T-helper 1 cell treated with Interleukin-12 subunit alpha and Interleukin-12 subunit beta and Interleukin-4 antibody, amounts not matched to agents 30 μg/mL and 1 μg/mL, for 36 hours (primary cell): ENCODE results near the gene FMN1.

ENCODE experiments used
- H3K27ac Mint-ChIP-seq: one replicate; pipeline ENCODE4 v1.8.0; 2021; ENCODE audit warnings: mild to moderate bottlenecking, mixed read lengths
- H3K27me3 Mint-ChIP-seq: one replicate; pipeline ENCODE4 v1.8.0; 2021; ENCODE audit warnings: low read depth, mixed read lengths
- H3K36me3 Mint-ChIP-seq: one replicate; pipeline ENCODE4 v1.8.0; 2021; ENCODE audit warnings: low read depth, mixed read lengths
- H3K4me1 Mint-ChIP-seq: one replicate; pipeline ENCODE4 v1.8.0; 2021; ENCODE audit warnings: low read depth, mixed read lengths
- H3K4me3 Mint-ChIP-seq: one replicate; pipeline ENCODE4 v1.8.0; 2021; ENCODE audit warnings: mild to moderate bottlenecking, moderate library complexity, mixed read lengths
- H3K9me3 Mint-ChIP-seq: one replicate; pipeline ENCODE4 v1.8.0; 2021; ENCODE audit warnings: mixed read lengths

FMN1 gene

DNA sequence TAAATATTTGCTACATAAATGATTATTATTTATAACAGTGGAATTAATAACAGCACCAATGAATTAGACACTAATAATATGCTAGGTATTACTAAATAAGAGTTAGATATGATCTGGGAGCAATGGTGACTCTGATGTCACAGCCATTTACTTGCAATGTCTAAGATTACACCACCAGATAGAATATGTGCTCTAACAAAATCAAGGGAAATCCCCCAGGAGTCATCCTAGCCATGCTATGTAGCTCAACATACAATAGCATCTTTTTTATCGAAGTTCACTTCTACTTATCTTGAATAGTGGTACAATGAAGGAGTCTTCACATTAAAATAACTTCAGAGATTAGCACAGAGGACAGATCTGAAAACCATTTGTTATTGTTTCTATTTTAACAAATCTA lies 154.0 kb downstream of the FMN1 start:
- H3K27me3 Mint-ChIP-seq: peaks cover 4% of the 10 kb centered on the region
- no peaks in the 10 kb centered on the region for H3K36me3 Mint-ChIP-seq
- H3K9me3 Mint-ChIP-seq: peaks cover 6% of the 10 kb centered on the region
- H3K4me1 Mint-ChIP-seq: no peaks in the 10 kb centered on the region
- H3K4me3 Mint-ChIP-seq: no peak overlapping the region
- H3K27ac Mint-ChIP-seq: no peak overlapping the region

DNA sequence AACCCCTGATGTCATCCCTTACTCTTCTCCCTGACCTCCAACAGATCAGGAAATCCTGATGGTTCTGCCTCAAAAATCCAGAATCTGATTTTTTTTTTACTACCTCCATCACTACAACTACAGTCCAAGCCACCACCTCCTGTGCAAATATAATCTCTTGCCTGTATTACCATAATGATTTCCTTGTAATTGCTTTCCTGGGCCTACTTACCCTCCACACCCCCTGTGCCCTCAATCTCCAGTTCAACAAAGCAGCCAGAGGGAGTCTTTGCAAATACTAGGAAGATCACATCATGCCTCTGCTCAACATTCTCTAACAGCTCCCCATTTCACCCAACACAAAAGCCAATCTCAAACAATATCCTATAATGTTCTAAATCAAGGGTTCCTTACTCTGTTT lies 159.9 kb downstream of the FMN1 start:
- H3K36me3 Mint-ChIP-seq: no peaks in the 10 kb centered on the region
- H3K27ac Mint-ChIP-seq: no peak overlapping the region
- no peaks in the 10 kb centered on the region for H3K4me1 Mint-ChIP-seq
- no peaks in the 10 kb centered on the region for H3K27me3 Mint-ChIP-seq
- H3K4me3 Mint-ChIP-seq: no peak overlapping the region
- no peaks in the 10 kb centered on the region for H3K9me3 Mint-ChIP-seq

DNA sequence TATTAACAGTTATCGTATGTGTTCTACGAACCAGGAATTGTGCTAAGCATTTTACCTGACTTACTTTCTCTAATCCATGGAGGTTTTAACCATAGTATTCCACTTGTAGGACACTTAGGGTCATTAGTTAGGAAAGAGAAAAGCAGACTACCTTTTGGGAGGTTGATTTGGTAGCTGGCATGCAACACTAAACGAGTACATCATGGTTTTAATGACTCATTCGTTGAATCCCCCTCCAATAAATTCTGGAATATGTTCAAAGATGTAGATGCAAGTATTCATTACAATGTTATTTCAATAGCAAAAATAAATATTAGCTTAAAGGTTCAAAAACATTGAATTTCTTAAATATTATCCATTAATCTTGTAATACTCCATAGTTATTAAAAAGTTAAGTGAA lies 162.5 kb downstream of the FMN1 start:
- H3K9me3 Mint-ChIP-seq: no peaks in the 10 kb centered on the region
- peaks cover 3% of the 10 kb centered on the region for H3K27me3 Mint-ChIP-seq
- no peaks in the 10 kb centered on the region for H3K4me1 Mint-ChIP-seq
- H3K27ac Mint-ChIP-seq: no peak overlapping the region
- H3K4me3 Mint-ChIP-seq: no peak overlapping the region
- H3K36me3 Mint-ChIP-seq: no peaks in the 10 kb centered on the region

DNA sequence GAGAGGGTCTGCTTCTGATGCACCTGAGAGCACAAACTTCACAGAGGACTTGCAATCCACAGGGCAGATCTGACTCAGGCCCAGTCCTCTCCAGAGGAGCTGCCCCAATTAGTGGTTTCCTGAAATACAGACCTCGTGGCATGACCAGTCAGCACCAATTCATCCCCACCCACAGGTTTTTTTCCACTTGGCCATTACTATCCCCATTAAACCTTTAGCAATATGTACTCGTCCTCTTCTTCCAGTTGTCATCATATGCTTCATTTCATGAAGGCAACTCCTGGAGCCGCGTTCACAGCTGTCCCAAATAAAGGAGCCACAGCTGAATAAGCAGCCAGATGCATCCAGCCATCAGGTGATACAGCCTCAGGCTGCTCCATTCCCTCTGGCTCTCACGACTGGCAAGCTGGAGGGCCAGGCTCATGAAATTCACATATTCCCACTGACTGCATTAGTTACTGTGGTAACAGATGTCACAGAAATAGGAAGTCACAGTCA lies 163.1 kb downstream of the FMN1 start:
- Mint-ChIP-seq H3K27me3 (peaks cover 3% of the 10 kb centered on the region), H3K27ac (no peak overlapping the region), H3K4me3 (no peak overlapping the region), H3K9me3 (no peaks in the 10 kb centered on the region), H3K4me1 (no peaks in the 10 kb centered on the region), H3K36me3 (no peaks in the 10 kb centered on the region)

DNA sequence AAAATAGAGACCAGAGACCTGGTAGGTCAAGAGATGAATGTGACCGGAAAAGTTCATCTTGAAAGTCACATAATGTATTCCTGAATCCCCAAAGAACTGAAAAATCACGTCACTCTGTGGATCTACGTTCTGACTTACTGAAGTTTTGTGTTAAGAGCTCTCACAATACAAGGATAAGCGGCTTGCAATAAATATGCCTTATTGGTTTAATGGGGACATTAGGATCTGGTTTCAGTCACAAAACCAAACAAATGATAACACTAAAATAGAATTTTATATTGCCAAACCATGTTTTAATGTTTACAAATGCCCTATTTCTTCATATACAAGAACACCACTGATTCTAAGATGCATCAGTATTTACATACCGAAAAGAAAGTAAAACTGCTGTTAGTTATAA lies 164.2 kb downstream of the FMN1 start:
- Mint-ChIP-seq H3K9me3 (no peaks in the 10 kb centered on the region), H3K36me3 (no peaks in the 10 kb centered on the region), H3K27me3 (peaks cover 3% of the 10 kb centered on the region), H3K4me3 (no peak overlapping the region), H3K4me1 (no peaks in the 10 kb centered on the region), H3K27ac (no peak overlapping the region)

DNA sequence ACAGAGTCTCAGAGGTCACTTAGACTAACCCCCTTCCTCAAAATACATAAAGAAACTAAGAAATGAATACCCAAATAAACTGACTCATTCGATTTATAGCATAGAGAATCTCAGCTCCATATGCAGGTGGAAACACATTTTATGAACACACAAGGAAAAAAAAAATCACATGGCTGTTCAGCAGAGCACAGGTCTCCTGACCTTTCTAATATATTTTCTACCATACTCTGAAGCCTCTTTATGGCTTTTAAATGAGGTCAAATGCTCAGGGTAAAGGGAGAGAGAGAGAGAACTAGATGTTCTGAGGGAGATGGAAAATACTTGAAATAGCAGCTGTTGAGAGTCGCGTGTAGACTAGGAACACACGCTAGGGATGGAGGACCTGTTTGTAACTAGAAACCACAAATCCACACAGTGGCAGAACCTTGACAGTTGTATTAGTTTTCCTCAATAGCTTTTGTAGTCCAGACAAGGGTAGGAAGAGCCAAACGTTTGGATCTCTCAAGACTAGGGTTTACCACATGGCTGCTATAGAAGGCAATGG lies 165.3 kb downstream of the FMN1 start:
- Mint-ChIP-seq H3K27ac (no peak overlapping the region), H3K27me3 (peaks cover 3% of the 10 kb centered on the region), H3K36me3 (no peaks in the 10 kb centered on the region), H3K4me1 (no peaks in the 10 kb centered on the region), H3K9me3 (no peaks in the 10 kb centered on the region), H3K4me3 (no peak overlapping the region)

DNA sequence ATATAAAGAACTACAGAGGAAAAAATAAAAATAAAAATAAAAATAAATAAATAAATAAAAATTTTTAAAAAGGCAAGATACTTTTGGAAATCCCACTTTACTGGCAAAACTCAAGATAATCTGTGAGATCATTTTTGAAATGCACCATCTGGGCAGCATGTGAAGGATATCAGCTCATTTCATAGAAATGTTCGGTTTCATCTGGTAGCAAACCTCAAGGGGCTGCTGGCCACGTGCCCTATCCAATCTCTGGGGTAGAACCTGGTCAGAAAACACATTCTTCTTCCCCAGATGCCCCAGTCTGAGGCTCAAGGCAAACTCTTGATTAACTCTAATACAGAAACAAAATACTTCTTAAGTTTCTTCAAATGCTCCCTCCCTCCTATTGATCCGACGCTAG lies 166.0 kb downstream of the FMN1 start:
- no peaks in the 10 kb centered on the region for H3K9me3 Mint-ChIP-seq
- no peaks in the 10 kb centered on the region for H3K4me1 Mint-ChIP-seq
- no peak overlapping the region for H3K4me3 Mint-ChIP-seq
- H3K27ac Mint-ChIP-seq: no peak overlapping the region
- peaks cover 3% of the 10 kb centered on the region for H3K27me3 Mint-ChIP-seq
- H3K36me3 Mint-ChIP-seq: no peaks in the 10 kb centered on the region

DNA sequence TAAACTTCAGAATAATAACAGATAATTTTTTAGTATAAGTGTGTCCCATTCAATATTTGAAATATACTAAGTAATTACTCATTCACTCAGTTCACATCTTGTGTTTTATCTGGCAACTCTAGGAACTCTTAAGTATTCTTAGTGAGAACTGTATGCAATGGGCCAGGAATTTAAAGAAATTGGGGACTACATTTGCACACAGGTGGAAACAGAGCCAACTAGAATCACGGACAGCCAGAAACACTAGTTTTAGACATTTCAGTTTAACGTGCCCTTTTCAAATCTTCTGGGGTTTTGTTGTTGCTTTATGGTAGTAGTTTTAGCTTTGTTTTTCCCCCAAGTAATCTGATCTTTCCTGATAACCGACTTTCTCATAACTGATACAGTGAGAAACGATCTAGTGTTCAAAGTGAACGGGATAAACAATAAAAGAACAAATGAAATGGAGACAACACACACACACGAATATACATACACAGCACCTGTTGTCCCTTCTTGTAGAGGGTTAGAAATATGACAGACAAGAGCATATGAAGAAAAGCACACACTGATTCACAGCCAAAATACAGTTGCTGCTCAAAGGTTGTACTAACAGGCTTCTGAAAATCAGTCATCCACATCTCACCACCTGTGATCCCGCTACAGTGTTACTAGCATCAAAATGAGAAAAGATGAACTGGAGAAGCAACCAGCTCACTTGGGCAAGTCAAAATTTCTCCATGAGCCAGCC lies 167.0 kb downstream of the FMN1 start:
- Mint-ChIP-seq H3K27ac (no peak overlapping the region), H3K4me3 (no peak overlapping the region), H3K36me3 (no peaks in the 10 kb centered on the region), H3K9me3 (no peaks in the 10 kb centered on the region), H3K4me1 (no peaks in the 10 kb centered on the region), H3K27me3 (peaks cover 3% of the 10 kb centered on the region)

DNA sequence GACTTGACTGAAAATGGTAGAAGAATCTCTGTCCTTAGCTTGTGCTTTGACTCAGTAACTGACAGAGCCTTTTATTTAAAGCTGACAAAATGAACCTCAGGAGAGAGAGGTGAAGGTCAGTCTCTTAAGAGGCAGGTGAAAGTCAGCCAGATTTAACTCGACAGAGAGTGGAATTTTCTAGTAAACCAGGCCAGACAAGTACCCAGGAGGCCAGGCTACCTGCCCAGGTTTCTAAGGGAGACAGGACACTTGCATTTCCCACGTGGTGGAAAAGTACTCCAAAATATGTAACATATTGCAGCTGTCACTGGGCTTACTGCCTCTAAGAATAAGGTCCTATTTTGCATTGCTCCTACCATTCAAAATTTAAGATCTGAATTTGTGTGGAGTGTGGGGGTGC lies 167.9 kb downstream of the FMN1 start:
- H3K27me3 Mint-ChIP-seq: peaks cover 3% of the 10 kb centered on the region
- H3K36me3 Mint-ChIP-seq: no peaks in the 10 kb centered on the region
- H3K4me3 Mint-ChIP-seq: no peak overlapping the region
- H3K4me1 Mint-ChIP-seq: no peaks in the 10 kb centered on the region
- H3K9me3 Mint-ChIP-seq: no peaks in the 10 kb centered on the region
- H3K27ac Mint-ChIP-seq: no peak overlapping the region

DNA sequence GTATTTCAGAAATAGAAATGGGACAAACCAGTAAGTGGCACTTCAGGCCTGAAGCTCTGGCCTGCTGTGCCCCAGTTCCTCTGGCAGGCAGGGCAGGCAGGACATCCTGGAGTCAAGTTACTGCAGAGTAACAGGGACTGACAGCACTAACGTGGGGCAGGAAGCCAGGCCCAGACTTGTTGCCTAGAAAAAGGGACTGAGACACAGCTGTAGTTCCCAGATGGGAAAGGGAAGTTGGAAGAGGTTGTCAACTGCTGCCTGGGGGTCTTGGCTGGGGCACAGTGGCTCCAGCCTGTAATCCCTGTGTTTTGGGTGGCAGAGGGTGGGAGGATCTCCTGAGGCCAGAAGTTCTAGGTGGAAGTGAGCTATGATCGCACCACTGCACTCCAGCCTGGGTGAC lies 171.9 kb downstream of the FMN1 start:
- no peaks in the 10 kb centered on the region for H3K4me1 Mint-ChIP-seq
- no peak overlapping the region for H3K4me3 Mint-ChIP-seq
- no peaks in the 10 kb centered on the region for H3K36me3 Mint-ChIP-seq
- no peaks in the 10 kb centered on the region for H3K27me3 Mint-ChIP-seq
- H3K9me3 Mint-ChIP-seq: no peaks in the 10 kb centered on the region
- no peak overlapping the region for H3K27ac Mint-ChIP-seq

DNA sequence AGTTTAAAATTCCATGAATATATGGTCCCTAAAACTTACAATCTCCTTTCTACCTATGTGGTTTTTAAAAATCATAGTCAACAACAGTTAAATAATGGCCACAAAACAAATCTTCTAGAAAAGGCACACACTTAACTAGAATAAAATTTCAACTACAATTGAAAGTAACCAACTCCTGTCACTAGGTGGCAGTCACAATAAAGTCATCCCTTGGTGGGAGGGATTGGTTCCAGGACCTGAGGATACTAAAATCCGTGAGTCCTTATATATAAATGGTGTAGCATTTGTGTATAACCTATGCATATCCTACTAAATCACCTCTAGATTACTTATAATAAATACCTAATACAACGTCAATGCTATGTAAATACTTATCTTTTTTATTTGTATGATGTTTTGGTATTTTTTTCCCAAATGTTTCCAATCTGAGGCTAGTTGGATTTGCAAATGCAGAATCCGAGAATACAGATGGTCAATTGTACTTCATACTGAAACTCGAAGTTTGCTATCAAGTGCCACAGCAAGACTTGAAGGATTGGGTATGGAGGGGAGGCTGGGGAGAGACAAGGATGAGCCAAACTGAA lies 172.6 kb downstream of the FMN1 start:
- Mint-ChIP-seq H3K27me3 (no peaks in the 10 kb centered on the region), H3K9me3 (no peaks in the 10 kb centered on the region), H3K27ac (no peak overlapping the region), H3K4me3 (no peak overlapping the region), H3K4me1 (no peaks in the 10 kb centered on the region), H3K36me3 (no peaks in the 10 kb centered on the region)

DNA sequence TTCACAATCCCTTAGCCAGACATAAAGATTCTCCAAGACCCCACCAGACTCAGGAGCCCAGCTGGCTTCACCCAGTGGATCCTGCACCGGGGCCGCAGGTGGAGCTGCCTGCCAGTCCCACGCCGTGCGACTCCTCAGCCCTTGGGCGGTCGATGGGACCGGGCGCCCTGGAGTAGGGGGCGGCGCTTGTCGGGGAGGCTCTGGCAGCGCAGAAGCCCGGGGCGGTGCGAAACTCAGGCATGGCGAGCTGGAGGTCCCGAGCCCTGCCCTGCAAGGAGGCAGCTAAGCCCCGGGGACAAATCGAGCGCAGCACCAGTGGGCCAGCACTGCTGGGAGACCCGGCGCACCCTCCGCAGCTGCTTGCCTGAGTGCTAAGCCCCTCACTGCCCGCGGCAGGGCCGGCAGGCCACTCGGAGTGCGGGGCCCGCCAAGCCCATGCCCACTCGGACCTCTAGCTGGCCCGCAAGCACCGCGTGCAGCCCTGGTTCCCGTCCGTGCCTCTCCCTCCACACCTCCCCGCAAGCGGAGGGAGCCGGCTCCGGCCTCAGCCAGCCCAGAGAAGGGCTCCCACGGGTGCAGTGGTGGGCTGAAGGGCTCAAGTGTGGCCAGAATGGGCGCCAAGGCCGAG lies 175.0 kb downstream of the FMN1 start:
- Mint-ChIP-seq H3K9me3 (no peaks in the 10 kb centered on the region), H3K36me3 (no peaks in the 10 kb centered on the region), H3K27ac (no peak overlapping the region), H3K4me1 (no peaks in the 10 kb centered on the region), H3K27me3 (no peaks in the 10 kb centered on the region), H3K4me3 (no peak overlapping the region)

DNA sequence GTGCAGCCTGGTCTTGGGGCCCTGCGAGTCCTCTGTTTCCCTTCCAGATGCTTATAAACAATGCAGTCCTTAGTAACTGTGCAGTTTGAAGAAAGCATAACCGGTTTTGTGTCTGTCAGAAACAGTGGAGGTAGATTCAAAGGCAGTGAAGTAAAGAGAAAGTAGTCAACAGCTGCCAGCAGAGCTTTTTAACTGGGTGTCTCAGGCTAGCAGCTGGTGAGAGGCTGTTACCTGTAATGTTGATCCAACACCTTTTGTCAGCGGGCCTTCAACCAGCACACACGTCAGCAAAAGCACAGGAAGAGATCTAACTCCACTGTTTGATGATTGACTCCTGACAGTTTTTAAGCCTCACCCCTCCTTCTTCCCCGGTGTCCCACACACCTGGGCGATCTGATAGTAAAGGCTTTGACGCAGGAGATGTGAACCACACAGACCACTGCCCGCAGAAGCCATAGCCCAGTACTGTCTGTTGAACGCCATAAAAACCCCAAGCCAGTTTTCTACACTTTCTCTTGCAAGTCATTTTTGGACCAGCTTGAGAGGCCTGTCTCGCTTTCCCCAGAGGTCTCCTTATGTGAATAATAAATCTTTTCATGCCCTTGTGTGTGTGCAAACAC lies 178.0 kb downstream of the FMN1 start:
- H3K36me3 Mint-ChIP-seq: no peaks in the 10 kb centered on the region
- no peak overlapping the region for H3K27ac Mint-ChIP-seq

DNA sequence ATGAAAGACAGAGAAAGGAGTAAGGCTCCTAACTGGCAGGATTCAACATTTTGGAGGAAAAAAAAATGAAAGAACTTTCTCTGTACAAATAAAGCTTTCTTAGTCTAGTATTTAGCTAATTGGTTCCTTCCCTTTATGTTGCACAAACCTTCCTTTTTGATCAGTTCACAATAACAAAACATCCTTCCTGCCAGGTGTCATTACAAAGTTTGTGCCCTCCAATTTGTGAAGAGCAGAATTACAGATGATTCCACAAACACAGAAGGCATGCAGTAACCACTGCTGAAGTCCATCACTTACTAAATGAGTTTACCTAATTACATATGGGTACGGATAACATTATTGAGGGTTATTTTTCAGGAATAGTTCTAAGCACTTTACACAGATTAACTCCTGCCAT lies 179.9 kb downstream of the FMN1 start:
- Mint-ChIP-seq H3K4me1 (no peaks in the 10 kb centered on the region), H3K36me3 (no peaks in the 10 kb centered on the region), H3K4me3 (no peak overlapping the region), H3K27ac (no peak overlapping the region), H3K9me3 (no peaks in the 10 kb centered on the region), H3K27me3 (no peaks in the 10 kb centered on the region)

More for the DNA sequence above, 178.0 kb downstream of the FMN1 start:
- Mint-ChIP-seq H3K4me3 (no peak overlapping the region), H3K4me1 (no peaks in the 10 kb centered on the region), H3K9me3 (no peaks in the 10 kb centered on the region), H3K27me3 (no peaks in the 10 kb centered on the region)
